Kidney (tissue), 14 donors: Measurements from ENCODE around the gene PYDC2. TPM values are rescaled to one million over a fixed set of nuclear protein-coding genes. Genes with fewer than 3 reads are reported as not detected.

ENCODE experiments used
- DNase-seq, 5 donors: peaks; one replicate each; pipeline ENCODE4 v3.0.0-alpha.2; 2013 to 2020
- FAIRE-seq: peaks from 2 replicates; lab custom pipeline; 2012; peaks lifted over from hg19 to GRCh38; lab: Jason Lieb, UNC
- H3K27ac ChIP-seq, 2 donors: one replicate each; pipeline ENCODE4 v1.7.0; 2013; ENCODE audit warnings: low read depth in 2 of 2, low read length in 2 of 2, inconsistent platforms in 1 of 2
- H3K27me3 ChIP-seq: one replicate; pipeline ENCODE4 v1.7.1; 2013; ENCODE audit warnings: low read length, inconsistent platforms; ENCODE audit not compliant: control insufficient read depth, insufficient read depth
- H3K36me3 ChIP-seq, 3 donors: one replicate each; pipeline versions ENCODE4 v1.7.0 to v1.7.1; 2013; ENCODE audit warnings: low read length in 3 of 3, control low read depth in 1 of 3, inconsistent platforms in 1 of 3; ENCODE audit not compliant: insufficient read depth in 3 of 3, control insufficient read depth in 2 of 3
- H3K4me1 ChIP-seq, 3 donors: one replicate each; pipeline versions ENCODE4 v1.7.0 to v1.7.1; 2013; ENCODE audit warnings: low read length in 3 of 3, inconsistent platforms in 1 of 3, low read depth in 1 of 3; ENCODE audit not compliant: control insufficient read depth in 2 of 3, insufficient read depth in 2 of 3
- H3K4me3 ChIP-seq, 3 donors: one replicate each; pipeline versions ENCODE4 v1.7.0 to v1.8.1; 2013; ENCODE audit warnings: low read length in 3 of 3, control low read depth in 1 of 3, inconsistent platforms in 1 of 3
- H3K9ac ChIP-seq, 3 donors: one replicate each; pipeline versions ENCODE4 v1.7.0 to v1.7.1; 2013; ENCODE audit warnings: low read length in 3 of 3, control low read depth in 1 of 3, inconsistent platforms in 1 of 3
- H3K9me3 ChIP-seq, 3 donors: one replicate each; pipeline versions ENCODE4 v1.7.0 to v1.7.1; 2013; ENCODE audit warnings: low read length in 3 of 3, control low read depth in 1 of 3, inconsistent platforms in 1 of 3; ENCODE audit not compliant: control insufficient read depth in 2 of 3, insufficient read depth in 1 of 3
- CTCF ChIP-seq: IDR thresholded peaks from 3 replicates; pipeline ENCODE4 v1.5.1; 2012; ENCODE audit warnings: mild to moderate bottlenecking, moderate library complexity, borderline replicate concordance; ENCODE audit not compliant: insufficient read depth; ENCODE audit errors: extremely low read depth
- intact Hi-C: fragments of 100-400 bp; cut with DNase I; formaldehyde crosslinking; loops from one replicate; pipeline ENCODE4 v1.11.1; 2022
- polyA plus RNA-seq: library from polyadenylated mRNA; stranded (reverse); fragments of 350-450 nt; fragmentation: Illumina TruSeq; extraction: RNeasy Lipid Tissue Mini Kit (QIAGEN cat#74804); gene quantifications from one replicate; pipeline ENCODE4 v1.2.3, GENCODE V29; 2014; ENCODE audit warnings: low read depth, low replicate concordance; ENCODE audit not compliant: insufficient read depth
- total RNA-seq: library from RNA; stranded (reverse); fragmentation: NEBNext Ultra II Directional; extraction: Animal tissue kit (Norgen Biotek cat#: 25700); gene quantifications from one replicate; pipeline ENCODE4 v1.2.1, GENCODE V29; 2021
- donor health status: control.
- donor health status: control.
- donor health status: control.
- donor health status: control.
- donor health status: control.
- donor health status: DM: yes; HTN: yes; CAD: no.
- donor health status: Normal renal cell carcinoma (clear cell type).

The PYDC2 gene
- total and polyA plus RNA-seq, 2 donors from 2014 or later: not detected

- Histone ChIP-seq H3K9me3 (peaks cover 0 to 3% (median 0%) of the 10 kb centered on the region in 3 donors), H3K36me3 (no peaks in the 10 kb centered on the region), H3K4me1 (no peaks in the 10 kb centered on the region), H3K27ac (no peak overlapping the region), H3K4me3 (no peak overlapping the region), H3K9ac (no peak overlapping the region), H3K27me3 (no peaks in the 10 kb centered on the region)
- TF ChIP-seq CTCF: no peak
- intact Hi-C loops: no loop called here
- FAIRE-seq: no peak
- DNase-seq: no peak
Observed at GRCh38 chr3:191444569-191444968, 16.4 kb upstream of the PYDC2 start.

GRCh38 chr3:191449256-191449655 lies 11.7 kb upstream of the PYDC2 start:
- DNase-seq (no peak), FAIRE-seq (no peak)
- no peak overlapping the region for H3K27ac ChIP-seq
- no peaks in the 10 kb centered on the region for H3K27me3 ChIP-seq
- intact Hi-C loops: no loop called here
- no peak overlapping the region for H3K9ac ChIP-seq
- H3K36me3 ChIP-seq: no peaks in the 10 kb centered on the region
- TF ChIP-seq CTCF: no peak
- no peak overlapping the region for H3K4me3 ChIP-seq
- no peaks in the 10 kb centered on the region for H3K4me1 ChIP-seq
- H3K9me3 ChIP-seq: peaks cover 0 to 3% (median 0%) of the 10 kb centered on the region in 3 donors

GRCh38 chr3:191455257-191455952 lies 5.6 kb upstream of the PYDC2 start:
- H3K36me3 ChIP-seq: no peaks in the 10 kb centered on the region
- DNase-seq (no peak), FAIRE-seq (no peak)
- intact Hi-C loops: no loop called here
- H3K9me3 ChIP-seq: no peaks in the 10 kb centered on the region
- no peaks in the 10 kb centered on the region for H3K4me1 ChIP-seq
- TF ChIP-seq CTCF: no peak
- no peak overlapping the region for H3K4me3 ChIP-seq
- H3K27ac ChIP-seq: no peak overlapping the region
- no peaks in the 10 kb centered on the region for H3K27me3 ChIP-seq
- H3K9ac ChIP-seq: no peak overlapping the region

- FAIRE-seq: no peak
- no peak for TF ChIP-seq CTCF
- H3K36me3 ChIP-seq: no peaks in the 10 kb centered on the region
- no peak overlapping the region for H3K27ac ChIP-seq
- H3K27me3 ChIP-seq: no peaks in the 10 kb centered on the region
- DNase-seq: no peak
- H3K4me1 ChIP-seq: no peaks in the 10 kb centered on the region
- no peaks in the 10 kb centered on the region for H3K9me3 ChIP-seq
- H3K4me3 ChIP-seq: no peak overlapping the region
- no peak overlapping the region for H3K9ac ChIP-seq
- intact Hi-C loops: no loop called here
Observed at GRCh38 chr3:191460360-191460759, 603 bp upstream of the PYDC2 start.
